Transverse colon (tissue), 4 donors: Measurements from ENCODE around the gene ZBTB18. TPM values are rescaled to one million over a fixed set of nuclear protein-coding genes. Genes with fewer than 3 reads are reported as not detected.
A peak's percentile ranks its signal among the peaks of the same experiment; 100 is the strongest.
"Not testable (repeated sequence)": the region's sequence is repeated elsewhere in the genome, so short reads cannot be mapped to it uniquely, and the experiment has no call there.

Experiments
- DNase-seq: peaks from one replicate; pipeline ENCODE4 v3.0.0-alpha.2; 2019
- H3K27ac ChIP-seq, 4 donors: fragments of 200-600 bp; sonication (generic); 2 replicates each; pipeline ENCODE4 v1.5.1; 2016 to 2018; ENCODE audit warnings: inconsistent platforms in 4 of 4
- H3K27me3 ChIP-seq: fragments of 200-600 bp; sonication (generic); 2 replicates; pipeline ENCODE4 v1.5.1; 2017; ENCODE audit warnings: inconsistent platforms
- H3K36me3 ChIP-seq, 4 donors: fragments of 200-600 bp; sonication (generic); 2 replicates each; pipeline ENCODE4 v1.5.1; 2017 to 2019; ENCODE audit warnings: inconsistent platforms in 4 of 4
- H3K4me1 ChIP-seq, 4 donors: fragments of 200-600 bp; sonication (generic); 2 replicates each; pipeline ENCODE4 v1.5.1; 2017 to 2020; ENCODE audit warnings: inconsistent platforms in 4 of 4
- H3K4me3 ChIP-seq, 4 donors: fragments of 200-600 bp; sonication (generic); 1 replicate in 1 of 4; 2 replicates in 3 of 4; pipeline versions ENCODE4 v1.5.1 to v1.6.1; 2017 to 2019; ENCODE audit warnings: inconsistent platforms in 4 of 4
- H3K9me3 ChIP-seq, 2 donors: fragments of 200-600 bp; sonication (generic); 2 replicates each; pipeline ENCODE4 v1.5.1; 2017 to 2019; ENCODE audit warnings: inconsistent platforms in 2 of 2
- EP300 ChIP-seq: sonication (generic); formaldehyde crosslinking; IDR thresholded peaks from one replicate; pipeline ENCODE4 v1.6.1; 2017; ENCODE audit warnings: antibody characterized with exemption, low read depth
- POLR2A ChIP-seq: fragments of 450-650 bp; IDR thresholded peaks from one replicate; pipeline ENCODE4 v1.6.1; 2016; ENCODE audit warnings: antibody characterized with exemption, mild to moderate bottlenecking, moderate library complexity
- POLR2AphosphoS5 ChIP-seq, 3 donors: sonication (generic); formaldehyde crosslinking; IDR thresholded peaks; one replicate each; pipeline ENCODE4 v1.6.1; 2016; ENCODE audit warnings: antibody characterized with exemption in 3 of 3
- WGBS, 2 donors: methylation state at CpG; one replicate each; pipeline ENCODE4 v1.1.5; 2018; ENCODE audit warnings: low coverage in 1 of 2; 5-methylcytosine and 5-hydroxymethylcytosine counted together
- in situ Hi-C, 4 donors: fragments of 200-750 bp; cut with MboI; loops; one replicate each; pipeline versions ENCODE4 v1.15.0 to v1.15.1; 2017; ENCODE audit warnings: low sequenced_read_pairs in 3 of 4, low pct_ligation_motif_present in 1 of 4, low pct_unique_long_range_greater_than_20kb in 1 of 4
- intact Hi-C: fragments of 100-400 bp; cut with DNase I; formaldehyde crosslinking; loops from one replicate; pipeline ENCODE4 v1.15.1; 2023; ENCODE audit warnings: low total_unique reads
- total RNA-seq, 4 donors: library from RNA; depleted of rRNA; stranded (reverse); fragments of >200 nt; gene quantifications; one replicate each; pipeline ENCODE4 v1.1.0, GENCODE V29; 2016
- TF ChIP-seq, protein P1 (sequence below), 5 experiments: fragments of 200-600 bp in 3 of 5; fragments of 450-650 bp in 2 of 5; sonication (generic) in 3 of 5; IDR thresholded peaks; 1 replicate in 2 of 5; 2 replicates in 3 of 5; pipeline ENCODE4 v1.5.1; 2016 to 2017; ENCODE audit warnings: antibody characterized with exemption in 5 of 5, inconsistent platforms in 3 of 5, mild to moderate bottlenecking in 2 of 5, moderate library complexity in 1 of 5

Gene ZBTB18
- total RNA-seq, 4 donors from 2014 or later = 4.1 to 32.8 (median 17.7) TPM

DNA sequence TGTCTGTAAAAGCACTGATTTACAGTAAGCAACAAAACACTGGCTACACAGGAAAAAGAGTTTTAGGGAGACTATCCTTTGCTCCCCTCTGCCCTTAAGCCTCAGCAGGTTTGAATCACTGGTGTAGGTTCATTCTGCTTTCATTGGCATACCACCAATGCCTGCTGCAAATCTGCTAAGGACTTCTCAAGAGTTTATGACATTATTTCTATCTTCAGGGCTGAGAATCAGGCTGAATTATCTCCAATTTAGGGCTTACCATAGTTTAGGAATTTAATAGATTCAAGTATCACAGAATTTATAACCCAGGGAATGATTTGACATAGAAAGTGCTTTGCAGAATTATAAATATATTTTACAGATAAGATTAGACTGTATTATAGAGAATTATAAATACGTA lies 6.7 kb upstream of the ZBTB18 start:
- TF ChIP-seq, protein P1, sequence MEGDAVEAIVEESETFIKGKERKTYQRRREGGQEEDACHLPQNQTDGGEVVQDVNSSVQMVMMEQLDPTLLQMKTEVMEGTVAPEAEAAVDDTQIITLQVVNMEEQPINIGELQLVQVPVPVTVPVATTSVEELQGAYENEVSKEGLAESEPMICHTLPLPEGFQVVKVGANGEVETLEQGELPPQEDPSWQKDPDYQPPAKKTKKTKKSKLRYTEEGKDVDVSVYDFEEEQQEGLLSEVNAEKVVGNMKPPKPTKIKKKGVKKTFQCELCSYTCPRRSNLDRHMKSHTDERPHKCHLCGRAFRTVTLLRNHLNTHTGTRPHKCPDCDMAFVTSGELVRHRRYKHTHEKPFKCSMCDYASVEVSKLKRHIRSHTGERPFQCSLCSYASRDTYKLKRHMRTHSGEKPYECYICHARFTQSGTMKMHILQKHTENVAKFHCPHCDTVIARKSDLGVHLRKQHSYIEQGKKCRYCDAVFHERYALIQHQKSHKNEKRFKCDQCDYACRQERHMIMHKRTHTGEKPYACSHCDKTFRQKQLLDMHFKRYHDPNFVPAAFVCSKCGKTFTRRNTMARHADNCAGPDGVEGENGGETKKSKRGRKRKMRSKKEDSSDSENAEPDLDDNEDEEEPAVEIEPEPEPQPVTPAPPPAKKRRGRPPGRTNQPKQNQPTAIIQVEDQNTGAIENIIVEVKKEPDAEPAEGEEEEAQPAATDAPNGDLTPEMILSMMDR (IDR thresholded peaks at IDR 0.05) = no peak
- no peak for TF ChIP-seq EP300
- TF ChIP-seq POLR2AphosphoS5 (IDR thresholded peaks at IDR 0.05) = no peak
- no peak for TF ChIP-seq POLR2A
- Histone ChIP-seq H3K36me3 (no peaks in the 10 kb centered on the region), H3K9me3 (no peaks in the 10 kb centered on the region), H3K27ac (no peak overlapping the region), H3K4me1 (peaks cover 0 to 9% (median 3%) of the 10 kb centered on the region in 4 donors), H3K4me3 (no peak overlapping the region), H3K27me3 (no peaks in the 10 kb centered on the region)
- intact Hi-C loops (no loop called here), in situ Hi-C loops (loop anchor here in 1 of 4 donors (25.0 kb wide), 1 partner anchor 218 kb away; no protein-coding TSS in a partner anchor)
- 0 to 96% methylated on average over 1 of the region's 1 CpG for WGBS, 2 donors
- no peak for DNase-seq

DNA sequence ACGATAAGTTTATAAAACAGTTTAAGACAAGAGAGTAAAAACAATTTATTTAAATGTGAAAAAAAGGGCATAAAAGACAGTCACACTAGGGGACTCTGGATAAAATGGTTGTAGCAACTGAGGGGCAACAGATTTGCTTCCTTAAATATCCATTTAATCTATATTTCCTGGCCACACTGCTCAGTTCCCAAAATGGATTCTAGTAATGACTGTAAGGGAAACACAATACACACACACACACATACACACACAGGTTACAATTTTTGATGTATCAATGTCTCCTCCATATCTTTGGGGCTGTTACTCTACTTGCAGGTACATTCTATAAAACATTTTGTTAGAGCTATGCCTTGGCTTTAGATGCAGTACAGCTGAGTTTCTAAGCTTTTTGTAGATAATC lies 4.8 kb upstream of the ZBTB18 start:
- DNase-seq, H3K4me3 ChIP-seq, H3K36me3 ChIP-seq, H3K27me3 ChIP-seq, intact Hi-C loops, H3K9me3 ChIP-seq: not testable (repeated sequence)
- Histone ChIP-seq H3K4me1 (peaks cover 0 to 23% (median 12%) of the 10 kb centered on the region in 4 donors), H3K27ac (peak overlapping the region in 3 of 4 donors; percentile 96 to 100 (median 97))
- 83 to 90% methylated on average over 1 of the region's 1 CpG for WGBS, 2 donors
- in situ Hi-C loops = loop anchor here in 1 of 4 donors (25.0 kb wide), 1 partner anchor 216 kb away; no protein-coding TSS in a partner anchor

DNA sequence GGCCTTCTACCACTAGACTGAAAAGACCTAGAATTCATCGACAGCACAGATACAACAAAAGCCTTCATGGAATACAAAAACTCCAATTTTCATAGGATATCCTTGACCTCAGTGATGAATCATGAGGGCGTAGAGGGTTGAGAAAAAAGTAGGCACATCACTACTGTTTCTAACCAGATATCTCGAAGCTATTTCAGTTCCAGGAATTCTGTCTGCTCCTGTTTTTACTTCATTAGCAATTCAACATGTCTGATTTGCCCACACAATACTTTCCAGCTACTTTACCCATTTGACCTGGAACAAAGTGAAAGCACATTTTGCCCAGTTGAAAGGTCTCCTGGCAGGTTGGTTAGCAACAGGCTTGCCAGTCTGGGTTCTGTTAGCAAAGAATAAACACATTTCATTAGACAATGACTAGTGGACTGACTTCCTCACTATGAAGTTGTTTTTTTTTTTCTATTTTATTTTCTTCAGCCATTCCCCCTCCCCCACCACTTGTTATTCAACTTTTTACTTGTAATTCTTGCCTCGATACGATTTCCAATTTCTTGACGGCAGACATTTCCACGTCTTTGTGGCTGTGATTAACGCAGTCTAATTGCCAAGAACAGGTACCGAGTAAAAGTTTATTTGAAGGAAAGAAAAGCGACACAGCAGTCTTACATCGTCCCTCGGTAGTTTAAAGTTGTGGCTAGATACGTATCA lies 4.0 kb upstream of the ZBTB18 start:
- no peaks in the 10 kb centered on the region for H3K9me3 ChIP-seq
- WGBS, 2 donors = 8 to 10% methylated on average over 13 of the region's 13 CpGs
- no peaks in the 10 kb centered on the region for H3K36me3 ChIP-seq
- H3K4me3 ChIP-seq = peak overlapping the region; percentile 63 to 89 (median 72)
- in situ Hi-C loops = loop anchor here in 1 of 4 donors (25.0 kb wide), 1 partner anchor 215 kb away; no protein-coding TSS in a partner anchor
- DNase-seq = no peak
- intact Hi-C loops = no loop called here
- H3K27ac ChIP-seq = peak overlapping the region; percentile 95 to 100 (median 96)
- peaks cover 0 to 31% (median 17%) of the 10 kb centered on the region in 4 donors for H3K4me1 ChIP-seq
- TF ChIP-seq POLR2AphosphoS5 (IDR thresholded peaks at IDR 0.05) = peak in 1 of 3 donors; percentile 19
- no peak for TF ChIP-seq EP300
- TF ChIP-seq, protein P1 (IDR thresholded peaks at IDR 0.05) = no peak
- H3K27me3 ChIP-seq = no peaks in the 10 kb centered on the region

DNA sequence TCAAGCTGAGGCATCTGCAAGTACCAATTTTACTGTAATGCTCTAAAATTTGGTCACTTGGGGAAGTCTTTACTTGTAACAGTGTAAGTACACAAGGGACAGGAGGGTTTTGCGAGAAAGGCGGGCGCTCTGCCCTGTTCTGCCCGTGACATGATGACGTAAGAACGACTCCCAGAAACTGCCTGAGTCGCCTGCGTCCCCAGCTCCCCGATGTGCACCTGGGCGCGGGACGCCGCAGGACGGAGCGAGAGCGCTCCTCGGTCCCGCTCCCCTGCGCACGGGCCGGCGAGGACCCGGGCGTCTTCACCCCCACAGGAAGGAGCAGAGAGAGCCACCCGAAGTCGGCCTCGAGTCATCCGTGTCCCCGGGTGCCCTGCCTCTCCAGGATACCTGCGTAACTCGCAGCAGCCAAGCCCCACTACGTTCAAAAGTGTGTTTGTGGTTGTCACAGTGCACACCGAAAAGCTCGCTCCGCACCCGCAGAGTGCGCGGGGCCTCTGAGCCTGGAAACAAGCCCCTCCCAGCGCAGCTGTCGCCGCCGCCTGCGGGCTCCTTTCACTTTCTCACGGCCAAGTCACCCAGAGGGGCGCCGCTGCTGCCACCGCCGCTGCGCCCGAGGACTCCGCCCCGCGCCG lies 3.3 kb upstream of the ZBTB18 start:
- DNase-seq = peak; percentile 78
- H3K4me1 ChIP-seq = peaks cover 0 to 38% (median 17%) of the 10 kb centered on the region in 4 donors
- peak overlapping the region; percentile 95 to 100 (median 96) for H3K27ac ChIP-seq
- peak overlapping the region; percentile 63 to 89 (median 72) for H3K4me3 ChIP-seq
- H3K9me3 ChIP-seq = no peaks in the 10 kb centered on the region
- no peaks in the 10 kb centered on the region for H3K36me3 ChIP-seq
- in situ Hi-C loops = loop anchor here in 1 of 4 donors (25.0 kb wide), 1 partner anchor 215 kb away; no protein-coding TSS in a partner anchor
- 0% methylated on average over 39 of the region's 54 CpGs; no CpG with 5 or more reads in 1 of the 2 donors for WGBS, 2 donors
- H3K27me3 ChIP-seq = no peaks in the 10 kb centered on the region
- TF ChIP-seq, protein P1 (IDR thresholded peaks at IDR 0.05) = no peak
- peak; percentile 99 for TF ChIP-seq POLR2A
- peak; percentile 96 to 98 (median 97) for TF ChIP-seq POLR2AphosphoS5 (IDR thresholded peaks at IDR 0.05)
- no peak for TF ChIP-seq EP300
- intact Hi-C loops = no loop called here
